Lung (tissue), 12 donors: ENCODE measurements around the gene TANC1. TPM values are rescaled to one million over a fixed set of nuclear protein-coding genes. Genes with fewer than 3 reads are reported as not detected.

Experiments
- ATAC-seq: fragments of 200-7000 bp; cut with Tn5 transposase; one replicate; pipeline ENCODE4 v1.9.1; 2020; ENCODE audit warnings: moderate number of reproducible peaks; ENCODE audit not compliant: insufficient read depth, low FRiP score
- DNase-seq, 3 donors: peaks; one replicate each; pipeline ENCODE4 v3.0.0-alpha.2; 2013 to 2017
- H3K27ac ChIP-seq, 2 donors: one replicate each; pipeline ENCODE4 v1.5.1; 2013; ENCODE audit warnings: mild to moderate bottlenecking in 2 of 2, moderate library complexity in 2 of 2, control low read depth in 1 of 2, inconsistent platforms in 1 of 2, low read depth in 1 of 2, low read length in 1 of 2
- H3K27me3 ChIP-seq, 3 donors: one replicate each; pipeline ENCODE4 v1.5.1; 2013; ENCODE audit warnings: low read length in 2 of 3; ENCODE audit not compliant: control insufficient read depth in 3 of 3, insufficient read depth in 3 of 3
- H3K36me3 ChIP-seq, 4 donors: one replicate each; pipeline ENCODE4 v1.5.1; 2013; ENCODE audit warnings: low read length in 4 of 4, mild to moderate bottlenecking in 1 of 4, moderate library complexity in 1 of 4; ENCODE audit not compliant: control insufficient read depth in 4 of 4, insufficient read depth in 4 of 4
- H3K4me1 ChIP-seq, 5 donors: one replicate each; pipeline ENCODE4 v1.5.1; 2013; ENCODE audit warnings: low read length in 5 of 5, mild to moderate bottlenecking in 2 of 5, moderate library complexity in 1 of 5; ENCODE audit not compliant: control insufficient read depth in 5 of 5, insufficient read depth in 5 of 5
- H3K4me3 ChIP-seq: one replicate; pipeline ENCODE4 v1.5.1; 2013; ENCODE audit warnings: mild to moderate bottlenecking, control low read depth, moderate library complexity
- H3K9ac ChIP-seq, 2 donors: one replicate each; pipeline ENCODE4 v1.5.1; 2013; ENCODE audit warnings: low read length in 2 of 2, control low read depth in 1 of 2; ENCODE audit not compliant: insufficient read depth in 1 of 2
- H3K9me3 ChIP-seq, 4 donors: one replicate each; pipeline ENCODE4 v1.5.1; 2013; ENCODE audit warnings: low read length in 3 of 4, mild to moderate bottlenecking in 1 of 4, moderate library complexity in 1 of 4; ENCODE audit not compliant: control insufficient read depth in 4 of 4, insufficient read depth in 3 of 4
- WGBS, 2 donors: extraction: QIAGEN DNeasy Blood & Tissue Kit; methylation state at CpG; one replicate each; pipeline ENCODE4 v1.1.7; 2013; 5-methylcytosine and 5-hydroxymethylcytosine counted together
- polyA plus RNA-seq, 2 donors: library from polyadenylated mRNA; stranded (reverse); fragments of 200-250 nt; gene quantifications; one replicate each; pipeline ENCODE4 v1.2.1, GENCODE V29; 2013
- total RNA-seq, 2 donors: library from RNA; depleted of rRNA in 1 of 2; stranded (reverse); fragments of >200 nt in 1 of 2; gene quantifications; one replicate each; pipeline ENCODE4 v1.2.1, GENCODE V29; 2014 to 2021
- TF ChIP-seq, protein P1 (sequence below): IDR thresholded peaks from 2 replicates; pipeline ENCODE4 v1.5.1; 2012; ENCODE audit warnings: mild to moderate bottlenecking; ENCODE audit errors: control extremely low read depth, extremely low read depth
- donor health status: control.
- donor health status: control.
- donor health status: Bipolar disorder and iron deficiency.
- donor health status: healthy.
- donor health status: DM: yes; HTN: yes; CAD: no.

TANC1 gene
- total and polyA plus RNA-seq, 4 donors = 14.3 to 99.5 (median 37.3) TPM

DNA sequence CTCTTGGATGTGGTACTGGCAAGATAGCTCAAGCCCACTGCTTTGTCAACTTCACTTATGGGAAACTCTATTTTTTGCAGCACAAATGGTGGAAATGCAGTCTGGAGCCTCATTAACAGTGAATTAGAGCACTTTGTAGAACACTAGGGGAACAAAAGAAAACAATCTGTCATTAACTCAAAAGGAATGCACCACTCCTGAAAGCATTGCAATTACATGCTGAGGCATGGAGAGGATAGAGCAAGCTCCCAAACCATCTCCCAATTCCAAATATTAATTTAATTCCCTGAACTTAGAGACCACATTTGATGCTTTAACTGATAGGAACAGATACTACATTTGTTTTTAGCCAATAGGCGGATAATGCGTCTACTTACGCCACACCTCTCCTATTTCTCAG, 32.8 kb upstream of the TANC1 start:
- no peak for DNase-seq
- TF ChIP-seq, protein P1, sequence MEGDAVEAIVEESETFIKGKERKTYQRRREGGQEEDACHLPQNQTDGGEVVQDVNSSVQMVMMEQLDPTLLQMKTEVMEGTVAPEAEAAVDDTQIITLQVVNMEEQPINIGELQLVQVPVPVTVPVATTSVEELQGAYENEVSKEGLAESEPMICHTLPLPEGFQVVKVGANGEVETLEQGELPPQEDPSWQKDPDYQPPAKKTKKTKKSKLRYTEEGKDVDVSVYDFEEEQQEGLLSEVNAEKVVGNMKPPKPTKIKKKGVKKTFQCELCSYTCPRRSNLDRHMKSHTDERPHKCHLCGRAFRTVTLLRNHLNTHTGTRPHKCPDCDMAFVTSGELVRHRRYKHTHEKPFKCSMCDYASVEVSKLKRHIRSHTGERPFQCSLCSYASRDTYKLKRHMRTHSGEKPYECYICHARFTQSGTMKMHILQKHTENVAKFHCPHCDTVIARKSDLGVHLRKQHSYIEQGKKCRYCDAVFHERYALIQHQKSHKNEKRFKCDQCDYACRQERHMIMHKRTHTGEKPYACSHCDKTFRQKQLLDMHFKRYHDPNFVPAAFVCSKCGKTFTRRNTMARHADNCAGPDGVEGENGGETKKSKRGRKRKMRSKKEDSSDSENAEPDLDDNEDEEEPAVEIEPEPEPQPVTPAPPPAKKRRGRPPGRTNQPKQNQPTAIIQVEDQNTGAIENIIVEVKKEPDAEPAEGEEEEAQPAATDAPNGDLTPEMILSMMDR = no peak
- Histone ChIP-seq H3K4me1 (peaks cover 0 to 8% (median 0%) of the 10 kb centered on the region in 5 donors), H3K27me3 (no peaks in the 10 kb centered on the region), H3K4me3 (no peak overlapping the region), H3K36me3 (no peaks in the 10 kb centered on the region), H3K9me3 (no peaks in the 10 kb centered on the region), H3K9ac (no peak overlapping the region), H3K27ac (no peak overlapping the region)
- 98% methylated on average over 3 of the region's 3 CpGs for WGBS, 2 donors
- no peak for ATAC-seq

DNA sequence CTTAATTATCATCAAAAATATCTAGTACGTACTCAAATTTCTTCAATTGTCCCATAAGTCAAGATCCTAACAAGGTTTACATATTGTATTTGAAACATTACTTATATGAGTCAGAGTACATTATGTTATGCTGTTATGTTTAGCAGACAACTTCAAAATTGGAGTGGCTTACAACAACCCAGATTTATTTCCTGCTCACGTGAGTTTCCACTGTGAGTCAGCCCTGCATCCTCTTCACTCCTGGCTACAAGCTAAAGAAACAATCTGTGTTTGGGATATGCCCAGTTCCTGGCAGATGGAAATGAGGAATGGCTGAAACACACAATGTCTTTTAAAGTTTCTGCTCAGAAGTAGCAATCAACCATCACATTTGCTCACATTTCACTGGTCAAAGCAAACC, 31.5 kb upstream of the TANC1 start:
- Histone ChIP-seq H3K4me1 (peaks cover 0 to 6% (median 0%) of the 10 kb centered on the region in 5 donors), H3K4me3 (no peak overlapping the region), H3K9ac (no peak overlapping the region), H3K36me3 (no peaks in the 10 kb centered on the region), H3K27ac (peak overlapping the region; percentile 33 to 77), H3K9me3 (no peaks in the 10 kb centered on the region), H3K27me3 (no peaks in the 10 kb centered on the region)
- DNase-seq (peak in 1 of 3 donors; percentile 55), ATAC-seq (peak; percentile 73)
- TF ChIP-seq, protein P1 = no peak
- WGBS, 2 donors = 36 to 79% methylated on average over 2 of the region's 2 CpGs

DNA sequence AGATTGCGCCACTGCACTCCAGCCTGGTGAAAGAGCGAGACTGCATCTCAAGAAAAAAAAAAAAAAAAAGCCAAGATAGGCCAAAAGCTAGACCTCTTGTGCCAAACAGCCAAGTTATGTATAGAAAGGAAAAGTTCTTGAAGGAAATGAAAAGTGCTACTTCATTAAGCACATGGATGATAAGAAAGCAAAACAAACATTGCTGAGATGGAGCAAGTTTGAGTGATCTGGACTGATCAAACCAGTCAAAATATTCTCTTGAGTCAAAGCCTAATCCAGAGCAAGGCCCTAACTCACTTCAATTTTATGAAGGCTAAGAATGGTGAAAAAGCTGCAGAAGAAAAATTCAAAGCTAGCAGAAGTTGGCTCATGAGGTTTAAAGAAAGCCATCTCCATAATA, 28.1 kb upstream of the TANC1 start:
- ATAC-seq = no peak
- 87 to 92% methylated on average over 2 of the region's 2 CpGs for WGBS, 2 donors
- TF ChIP-seq, protein P1 = no peak

DNA sequence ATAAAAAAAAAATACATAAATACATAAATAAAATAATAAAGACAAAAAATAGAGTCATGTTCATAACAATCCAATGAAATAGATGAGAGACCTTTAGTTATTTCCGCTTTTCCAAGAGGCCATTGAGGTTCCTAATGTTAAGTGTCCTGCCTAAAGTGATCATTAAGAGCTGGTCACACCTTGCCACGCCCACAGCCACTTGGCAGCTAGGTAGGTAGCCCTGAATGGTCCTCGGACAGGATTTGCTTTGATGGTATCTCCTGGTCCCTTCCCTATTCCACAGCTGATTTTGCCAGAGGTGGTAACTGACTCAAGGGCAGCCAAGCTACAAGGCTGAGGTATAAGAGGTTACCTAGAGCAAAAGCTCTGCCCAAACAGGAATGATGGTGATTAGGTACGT, 24.5 kb upstream of the TANC1 start:
- Histone ChIP-seq H3K4me1 (peaks cover 0 to 6% (median 2%) of the 10 kb centered on the region in 5 donors), H3K36me3 (no peaks in the 10 kb centered on the region), H3K27me3 (no peaks in the 10 kb centered on the region), H3K9ac (no peak overlapping the region), H3K27ac (no peak overlapping the region), H3K9me3 (peaks cover 0 to 4% (median 1%) of the 10 kb centered on the region in 4 donors), H3K4me3 (no peak overlapping the region)
- DNase-seq (no peak), ATAC-seq (no peak)
- TF ChIP-seq, protein P1 = no peak
- WGBS, 2 donors = 75 to 78% methylated on average over 4 of the region's 4 CpGs

More for the DNA sequence above, 28.1 kb upstream of the TANC1 start:
- Histone ChIP-seq H3K4me1 (peaks cover 0 to 6% (median 0%) of the 10 kb centered on the region in 5 donors), H3K4me3 (no peak overlapping the region), H3K9me3 (no peaks in the 10 kb centered on the region), H3K36me3 (no peaks in the 10 kb centered on the region), H3K27me3 (no peaks in the 10 kb centered on the region), H3K27ac (no peak overlapping the region), H3K9ac (no peak overlapping the region)
- peak in 1 of 3 donors; percentile 44 for DNase-seq
